ENCODE results near the gene SOBP. TPM values are rescaled to one million over a fixed set of nuclear protein-coding genes. Genes with fewer than 3 reads are reported as not detected.

The SOBP gene
- total RNA-seq, 1 donor from 2014 or later = 13.3 TPM

DNA sequence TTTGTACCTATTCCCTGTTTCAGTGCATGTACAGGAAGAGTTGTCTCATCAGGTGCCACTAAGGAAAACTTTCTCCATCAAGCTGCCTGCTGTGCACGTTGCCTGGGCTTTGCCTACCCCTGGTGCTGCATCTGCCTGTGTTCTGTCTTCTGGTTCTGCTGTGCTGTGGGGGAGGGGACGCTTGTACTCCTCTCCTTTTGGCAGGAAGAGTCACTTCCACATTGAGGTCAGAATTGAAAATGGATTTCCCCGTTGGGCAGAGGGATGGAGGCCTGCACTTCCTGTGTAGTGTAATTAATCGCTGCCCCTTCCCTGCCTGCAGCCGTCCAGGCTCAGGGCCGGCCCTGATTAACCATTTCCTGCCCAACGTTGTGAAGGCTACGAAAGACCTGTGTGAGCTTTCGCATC is 180.9 kb downstream of the SOBP start:
- Histone ChIP-seq H3K9me3 (no peaks in the 10 kb centered on the region), H3K36me3 (no peaks in the 10 kb centered on the region), H3K4me1 (peaks cover 18% of the 10 kb centered on the region), H3K27me3 (no peaks in the 10 kb centered on the region), H3K27ac (no peak overlapping the region), H3K4me3 (no peak overlapping the region)
- TF ChIP-seq POLR2A (IDR thresholded peaks at IDR 0.05) = no peak
- no peak for TF ChIP-seq POLR2AphosphoS5 (IDR thresholded peaks at IDR 0.05; ENCODE audit: insufficient read depth in 1 of 2, low read depth in 1 of 2)
- TF ChIP-seq CTCF (IDR thresholded peaks at IDR 0.05) = no peak
- intact Hi-C loops (cut with DNase I) = no loop called here
- no peak for DNase-seq (ENCODE audit: extremely low spot score in 2 of 2)

DNA sequence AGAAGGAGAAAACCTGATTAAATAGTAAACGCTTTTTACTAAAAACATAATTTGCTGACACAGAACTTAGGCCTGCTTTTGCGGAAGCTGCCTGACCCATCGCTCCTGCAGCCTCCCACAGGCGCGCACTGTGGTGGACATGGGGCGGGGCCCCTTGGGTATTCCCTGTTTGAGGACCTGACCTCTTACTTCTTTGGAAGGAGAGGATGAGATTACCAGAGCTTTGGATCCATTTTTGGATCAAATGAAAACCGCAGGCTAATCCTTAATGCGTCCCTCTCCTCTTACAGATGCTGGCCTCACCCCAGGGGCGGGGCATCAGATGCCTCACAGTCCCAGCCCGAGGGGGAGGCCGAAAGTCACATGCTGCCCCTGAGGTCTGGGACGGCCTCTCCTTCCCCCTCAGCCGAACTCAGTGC is 183.2 kb downstream of the SOBP start:
- Histone ChIP-seq H3K9me3 (no peaks in the 10 kb centered on the region), H3K4me3 (no peak overlapping the region), H3K36me3 (no peaks in the 10 kb centered on the region), H3K27ac (no peak overlapping the region), H3K27me3 (no peaks in the 10 kb centered on the region), H3K4me1 (peaks cover 22% of the 10 kb centered on the region)
- intact Hi-C loops (cut with DNase I) = no loop called here
- no peak for DNase-seq (ENCODE audit: extremely low spot score in 2 of 2)
- TF ChIP-seq CTCF (IDR thresholded peaks at IDR 0.05) = no peak
- TF ChIP-seq POLR2AphosphoS5 (IDR thresholded peaks at IDR 0.05; ENCODE audit: insufficient read depth in 1 of 2, low read depth in 1 of 2) = no peak
- TF ChIP-seq POLR2A (IDR thresholded peaks at IDR 0.05) = no peak

GRCh38 chr6:107674995-107675738 is 185.2 kb downstream of the SOBP start:
- Histone ChIP-seq H3K4me1 (peaks cover 22% of the 10 kb centered on the region), H3K9me3 (no peaks in the 10 kb centered on the region), H3K27ac (peak overlapping the region; percentile 13), H3K36me3 (no peaks in the 10 kb centered on the region), H3K27me3 (no peaks in the 10 kb centered on the region), H3K4me3 (no peak overlapping the region)
- no peak for TF ChIP-seq POLR2A (IDR thresholded peaks at IDR 0.05)
- TF ChIP-seq CTCF (IDR thresholded peaks at IDR 0.05) = peak; percentile 84 to 90 (median 87)
- no peak for TF ChIP-seq POLR2AphosphoS5 (IDR thresholded peaks at IDR 0.05; ENCODE audit: insufficient read depth in 1 of 2, low read depth in 1 of 2)
- intact Hi-C loops (cut with DNase I) = no loop called here
- no peak for DNase-seq (ENCODE audit: extremely low spot score in 2 of 2)

- no peak for DNase-seq (ENCODE audit: extremely low spot score in 2 of 2)
- H3K9me3 ChIP-seq = no peaks in the 10 kb centered on the region
- no peaks in the 10 kb centered on the region for H3K36me3 ChIP-seq
- H3K4me1 ChIP-seq = peaks cover 16% of the 10 kb centered on the region
- intact Hi-C loops (cut with DNase I) = no loop called here
- TF ChIP-seq POLR2A (IDR thresholded peaks at IDR 0.05) (no peak), POLR2AphosphoS5 (IDR thresholded peaks at IDR 0.05; ENCODE audit: insufficient read depth in 1 of 2, low read depth in 1 of 2) (no peak), CTCF (IDR thresholded peaks at IDR 0.05) (no peak)
- H3K27ac ChIP-seq = peak overlapping the region; percentile 13
- no peaks in the 10 kb centered on the region for H3K27me3 ChIP-seq
- H3K4me3 ChIP-seq = no peak overlapping the region
Measured at GRCh38 chr6:107676042-107676441, 186.1 kb downstream of the SOBP start.

GRCh38 chr6:107677399-107677798 is 187.5 kb downstream of the SOBP start:
- intact Hi-C loops (cut with DNase I) = no loop called here
- Histone ChIP-seq H3K36me3 (no peaks in the 10 kb centered on the region), H3K9me3 (no peaks in the 10 kb centered on the region), H3K27me3 (no peaks in the 10 kb centered on the region), H3K27ac (no peak overlapping the region), H3K4me1 (peaks cover 13% of the 10 kb centered on the region), H3K4me3 (no peak overlapping the region)
- no peak for DNase-seq (ENCODE audit: extremely low spot score in 2 of 2)
- TF ChIP-seq CTCF (IDR thresholded peaks at IDR 0.05) (no peak), POLR2A (IDR thresholded peaks at IDR 0.05) (no peak), POLR2AphosphoS5 (IDR thresholded peaks at IDR 0.05; ENCODE audit: insufficient read depth in 1 of 2, low read depth in 1 of 2) (no peak)

All from vagina (tissue), 2 donors.